Stimulated activated CD4-positive, alpha-beta T cell treated with anti-CD3 and anti-CD28 coated beads, TNF-alpha, amount 100 ng/mL, for 4 hours (primary cell): ENCODE data around the gene KIF26A.

ENCODE experiments used
- DNase-seq, 3 experiments: peaks; one replicate each; pipeline ENCODE4 v3.0.0-alpha.2; 2020; ENCODE audit warnings: low read depth in 3 of 3

The KIF26A gene

DNA sequence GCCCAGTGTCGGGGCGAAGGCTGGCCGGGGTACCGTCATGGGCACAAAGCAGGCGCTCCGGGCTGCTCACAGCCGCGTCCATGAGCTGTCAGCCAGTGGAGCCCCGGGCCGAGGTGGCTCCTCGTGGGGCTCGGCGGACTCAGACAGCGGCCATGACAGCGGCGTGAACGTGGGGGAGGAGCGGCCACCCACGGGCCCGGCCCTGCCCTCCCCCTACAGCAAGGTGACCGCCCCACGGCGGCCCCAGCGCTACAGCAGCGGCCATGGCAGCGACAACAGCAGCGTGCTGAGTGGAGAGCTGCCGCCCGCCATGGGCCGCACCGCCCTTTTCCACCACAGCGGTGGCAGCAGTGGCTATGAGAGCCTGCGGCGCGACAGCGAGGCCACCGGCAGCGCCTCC lies 39.0 kb downstream of the KIF26A start:
- no peak for DNase-seq

DNA sequence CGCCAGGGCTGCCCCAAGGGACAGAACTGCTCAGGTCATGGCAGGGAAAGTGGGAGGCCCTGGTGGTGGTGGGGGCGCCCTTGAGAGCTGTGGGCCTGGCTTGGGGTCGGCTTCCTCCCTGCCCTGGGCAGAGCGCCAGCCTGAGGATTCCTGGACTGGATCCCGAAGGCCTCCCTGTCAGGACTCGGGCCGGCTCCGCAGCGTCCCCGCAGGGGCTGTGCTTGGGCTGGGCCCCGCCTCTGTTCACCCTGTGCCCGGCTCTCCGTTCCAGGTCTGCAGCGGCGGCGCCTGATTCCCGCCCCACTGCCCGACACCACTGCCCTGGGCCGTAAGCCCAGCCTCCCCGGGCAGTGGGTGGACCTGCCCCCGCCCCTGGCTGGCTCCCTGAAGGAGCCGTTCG lies 39.9 kb downstream of the KIF26A start:
- DNase-seq, result no peak

DNA sequence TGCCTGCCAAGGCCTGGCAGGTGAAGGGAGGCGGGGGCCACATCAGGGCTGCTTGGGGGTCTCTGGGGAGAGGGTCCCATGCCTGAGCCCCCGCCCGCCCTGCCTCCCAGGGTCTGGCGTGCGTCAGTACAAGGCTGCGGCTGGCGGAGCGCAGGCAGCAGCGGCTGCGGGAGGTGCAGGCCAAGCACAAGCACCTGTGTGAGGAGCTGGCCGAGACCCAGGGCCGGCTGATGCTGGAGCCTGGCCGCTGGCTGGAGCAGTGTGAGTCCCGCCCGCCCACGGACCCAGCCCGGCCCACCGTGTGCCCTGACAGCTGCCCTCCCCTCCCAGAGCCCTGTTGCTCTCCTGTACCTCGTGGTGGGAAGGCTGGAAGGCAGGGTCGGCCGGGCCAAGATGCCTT lies 40.7 kb downstream of the KIF26A start:
- DNase-seq, result no peak

DNA sequence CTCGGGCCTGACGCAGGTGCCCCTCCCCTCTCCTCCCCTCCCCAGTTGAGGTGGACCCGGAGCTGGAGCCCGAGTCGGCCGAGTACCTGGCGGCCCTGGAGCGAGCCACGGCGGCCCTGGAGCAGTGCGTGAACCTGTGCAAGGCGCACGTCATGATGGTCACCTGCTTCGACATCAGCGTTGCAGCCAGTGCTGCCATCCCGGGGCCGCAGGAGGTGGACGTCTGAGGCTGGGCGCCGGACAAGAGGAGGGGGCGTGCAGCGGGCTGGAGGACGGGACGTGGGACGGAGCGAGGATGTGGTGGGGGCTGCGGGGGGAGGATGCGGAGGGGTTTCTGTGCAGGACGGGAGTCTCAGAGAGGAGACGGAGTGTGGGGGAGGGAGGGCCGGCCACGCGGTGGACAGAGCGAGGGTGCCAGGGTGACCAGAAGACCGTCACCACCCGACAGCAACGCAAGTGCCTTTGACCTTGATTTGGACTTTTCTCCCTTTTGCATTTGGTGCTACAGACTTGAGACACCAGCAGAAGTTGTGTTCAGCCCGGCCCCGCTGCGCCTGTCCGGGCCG lies 41.3 kb downstream of the KIF26A start:
- no peak for DNase-seq

DNA sequence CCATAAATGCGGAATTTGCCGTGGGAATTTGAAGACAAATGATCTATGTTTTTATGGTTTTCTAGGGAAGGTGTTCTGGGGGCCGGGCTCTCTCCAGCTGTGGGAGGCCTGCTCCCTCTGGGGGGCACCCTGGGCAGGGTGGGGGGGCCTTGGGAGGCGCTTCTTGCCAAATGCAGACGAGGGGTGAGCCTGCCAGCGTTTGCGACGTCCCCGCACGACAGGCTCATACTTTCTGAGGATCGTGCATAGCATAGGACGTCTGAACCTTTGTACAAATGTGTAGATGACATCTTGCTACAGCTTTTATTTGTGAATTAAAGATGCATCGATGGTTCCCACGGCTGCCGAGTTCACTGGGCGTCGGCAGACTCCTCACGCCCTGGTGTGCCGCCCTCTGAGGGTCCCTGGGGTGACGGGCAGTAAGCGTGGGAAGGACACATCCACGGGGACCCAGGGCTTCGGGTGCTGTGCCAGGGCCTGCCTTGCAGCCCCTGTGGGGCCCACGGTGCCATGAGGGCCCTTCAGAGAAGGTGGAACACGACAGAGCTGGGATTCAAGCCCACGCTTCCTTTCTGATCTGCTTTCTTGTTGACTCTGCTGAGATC lies 42.3 kb downstream of the KIF26A start:
- DNase-seq, result no peak

DNA sequence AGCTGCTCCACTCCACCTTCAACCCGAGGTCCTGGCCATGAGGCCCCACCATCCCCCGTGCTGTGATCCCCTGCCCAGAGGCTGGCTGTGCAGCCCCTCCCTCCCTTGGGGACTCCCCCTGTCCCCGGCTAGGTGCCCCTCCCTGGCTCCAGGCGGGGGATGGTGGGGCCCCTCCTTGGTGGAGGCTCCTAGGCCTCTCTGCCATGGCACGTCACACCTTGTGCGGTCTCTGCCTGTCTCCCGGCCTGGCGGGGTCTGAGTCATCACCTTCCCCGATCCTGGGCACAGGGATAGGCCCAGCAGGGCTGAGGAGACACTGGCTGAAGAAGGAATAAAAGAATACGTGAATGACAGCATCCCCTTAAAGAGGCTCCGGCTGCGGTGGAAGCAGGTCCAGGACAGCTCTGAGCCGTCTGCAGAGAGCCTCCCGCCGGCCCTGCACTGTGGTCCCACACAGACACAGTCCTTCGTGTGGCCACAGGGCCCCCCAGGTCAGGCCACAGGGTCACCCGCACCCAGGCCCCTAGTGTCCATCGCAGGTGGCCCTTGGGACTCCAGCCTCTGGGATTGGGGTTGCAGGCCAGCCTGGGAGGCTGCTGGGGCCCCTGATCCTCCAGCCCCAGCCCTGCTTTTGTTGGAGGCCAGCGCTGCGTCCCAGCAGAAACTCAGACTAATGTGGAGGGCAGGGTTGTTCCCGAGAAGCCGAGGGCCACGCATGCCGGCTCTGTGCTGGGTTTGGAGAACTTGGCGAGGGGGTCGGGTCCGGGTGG lies 43.6 kb downstream of the KIF26A start:
- no peak for DNase-seq

DNA sequence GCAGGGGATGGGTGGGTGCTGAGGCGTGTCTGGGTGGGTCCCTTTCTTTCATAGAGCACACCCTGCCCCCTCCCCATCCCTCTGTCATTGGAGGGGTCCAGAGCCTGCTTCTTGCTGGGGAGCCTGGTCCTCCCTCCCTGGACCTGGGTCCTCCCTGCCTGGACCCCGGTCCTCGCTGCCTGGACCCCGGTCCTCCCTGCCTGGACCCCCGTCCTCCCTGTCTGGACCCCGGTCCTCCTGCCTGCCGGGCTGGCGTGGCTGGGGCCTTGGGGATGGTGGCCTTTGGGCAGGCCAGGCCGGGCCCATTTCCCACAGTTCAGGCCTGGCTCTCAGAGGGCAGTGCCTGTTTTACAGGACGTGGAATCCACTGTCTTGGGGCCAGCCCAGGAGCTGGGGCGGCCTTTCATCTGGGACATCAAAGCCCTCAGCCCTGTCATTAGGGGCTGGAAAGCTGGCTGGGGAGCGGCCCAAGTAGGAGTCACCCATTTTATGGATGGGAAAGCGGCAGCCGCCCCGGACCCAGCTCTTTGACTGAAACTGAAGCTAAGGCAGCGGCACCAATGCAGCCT lies 44.6 kb downstream of the KIF26A start:
- DNase-seq, result no peak

DNA sequence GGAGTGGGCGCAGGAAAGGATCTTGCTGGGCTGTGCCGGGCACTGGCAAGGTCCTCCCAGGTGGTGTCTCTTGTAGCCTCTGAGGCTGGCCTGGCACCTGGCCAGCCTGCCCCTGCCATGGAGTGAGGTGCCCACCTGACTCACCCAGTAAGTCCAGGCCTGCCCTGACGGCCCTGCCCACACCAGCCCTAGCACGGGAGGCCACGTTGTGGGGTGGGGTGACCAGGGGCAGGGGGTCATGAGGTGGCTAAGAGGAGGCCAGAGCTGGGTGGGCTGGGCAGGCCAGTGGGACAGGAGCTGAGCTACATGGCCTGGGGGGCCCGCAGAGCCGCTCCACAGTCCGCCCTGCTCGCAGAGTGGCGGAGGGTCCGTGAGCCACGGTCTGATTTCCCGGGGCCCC lies 45.4 kb downstream of the KIF26A start:
- DNase-seq, result no peak

DNA sequence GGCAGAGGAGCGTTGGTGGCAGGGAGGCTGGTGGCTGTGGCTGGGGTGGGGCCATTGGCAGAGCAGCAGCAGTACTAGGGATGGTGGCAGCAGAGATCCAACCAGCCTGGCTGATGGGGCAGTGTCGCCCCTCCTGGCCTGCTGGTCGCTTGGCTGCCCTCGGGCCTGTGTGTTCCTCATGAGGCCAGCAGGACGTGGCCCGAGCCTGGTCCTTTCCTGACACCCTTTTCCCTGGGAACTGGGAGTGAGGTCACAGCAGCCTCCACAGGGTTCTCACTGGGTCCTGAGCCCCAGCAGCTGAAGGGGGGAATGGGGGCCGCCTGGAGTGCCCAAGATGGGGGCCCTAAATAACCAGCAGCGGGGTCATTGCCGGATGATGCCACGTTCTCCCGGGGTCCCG lies 46.1 kb downstream of the KIF26A start:
- no peak for DNase-seq

DNA sequence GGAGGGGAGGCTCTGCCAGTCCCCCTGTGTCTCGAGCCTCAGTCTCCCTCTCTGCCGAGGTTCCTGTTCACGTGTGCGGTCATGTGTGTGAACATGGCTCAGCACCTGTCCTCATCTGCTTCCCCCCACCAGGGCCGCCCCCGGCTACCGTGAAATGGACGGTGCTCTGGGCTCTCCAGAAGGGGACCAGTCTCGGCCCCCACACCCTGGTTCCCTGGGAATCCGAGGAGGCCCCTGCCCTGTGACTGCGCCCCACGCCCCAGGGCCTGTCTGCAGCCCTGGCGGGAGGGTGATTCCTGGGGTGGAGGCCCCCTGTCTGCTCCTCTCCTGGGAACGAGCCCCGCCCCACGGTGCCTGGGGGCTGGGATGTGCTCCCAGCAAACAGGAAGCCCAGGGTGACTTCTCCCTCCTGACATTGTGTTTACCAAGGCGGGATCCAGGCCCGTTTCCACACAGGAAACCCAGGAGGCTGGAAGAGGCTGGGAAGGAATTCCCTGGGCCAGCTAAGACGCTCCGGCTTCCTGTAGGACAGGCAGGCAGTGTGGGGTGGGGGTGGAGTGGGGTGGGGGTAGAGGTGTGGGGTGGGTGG lies 46.6 kb downstream of the KIF26A start:
- DNase-seq, result no peak

DNA sequence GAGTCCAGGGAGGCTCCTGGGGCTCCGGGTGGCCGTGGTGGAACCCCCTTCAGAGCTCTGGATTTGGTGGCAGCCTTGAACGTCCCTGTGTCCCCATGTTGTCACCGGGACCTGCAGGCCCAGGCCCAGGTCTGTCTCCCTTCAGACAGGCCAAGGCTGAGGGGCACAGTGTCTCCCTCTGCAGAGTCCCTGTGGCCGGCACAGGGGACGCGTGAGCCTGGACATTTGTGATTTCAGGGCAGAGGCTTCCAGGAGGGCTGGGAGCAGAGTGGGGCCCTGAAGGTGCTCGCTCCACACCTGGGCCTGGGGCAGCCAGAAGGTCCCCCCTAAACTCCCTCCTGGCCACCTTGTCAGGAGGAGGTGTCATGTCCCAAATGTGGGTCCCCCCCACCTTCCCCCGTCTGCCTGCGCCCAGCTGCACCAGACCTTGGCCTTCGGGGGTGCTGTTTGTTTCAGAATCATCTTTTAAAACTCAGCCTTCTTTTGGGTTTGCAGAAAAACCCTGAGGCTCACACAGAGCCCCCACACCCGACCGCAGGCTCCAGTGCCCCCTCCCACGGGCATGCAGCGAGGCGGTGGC lies 47.6 kb downstream of the KIF26A start:
- no peak for DNase-seq

DNA sequence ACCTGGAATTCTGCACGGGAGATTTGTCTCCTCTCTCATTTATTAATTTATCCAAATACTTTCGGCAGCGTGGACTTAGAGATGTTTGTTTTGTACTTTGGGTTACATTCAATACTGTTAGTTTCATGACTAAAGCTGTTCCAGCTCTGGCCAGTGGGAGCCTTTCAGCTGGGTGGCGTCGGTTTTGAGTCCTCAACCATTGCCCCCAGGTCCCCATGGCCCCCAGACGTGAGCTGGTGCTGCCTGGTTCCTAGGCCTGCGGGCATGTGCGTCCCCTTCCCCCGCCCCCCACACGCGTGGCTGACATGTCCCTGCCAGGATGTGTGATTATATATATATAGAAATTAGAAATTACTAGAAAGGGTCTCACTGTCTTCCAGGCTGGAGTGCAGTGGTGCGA lies 48.2 kb downstream of the KIF26A start:
- no peak for DNase-seq

DNA sequence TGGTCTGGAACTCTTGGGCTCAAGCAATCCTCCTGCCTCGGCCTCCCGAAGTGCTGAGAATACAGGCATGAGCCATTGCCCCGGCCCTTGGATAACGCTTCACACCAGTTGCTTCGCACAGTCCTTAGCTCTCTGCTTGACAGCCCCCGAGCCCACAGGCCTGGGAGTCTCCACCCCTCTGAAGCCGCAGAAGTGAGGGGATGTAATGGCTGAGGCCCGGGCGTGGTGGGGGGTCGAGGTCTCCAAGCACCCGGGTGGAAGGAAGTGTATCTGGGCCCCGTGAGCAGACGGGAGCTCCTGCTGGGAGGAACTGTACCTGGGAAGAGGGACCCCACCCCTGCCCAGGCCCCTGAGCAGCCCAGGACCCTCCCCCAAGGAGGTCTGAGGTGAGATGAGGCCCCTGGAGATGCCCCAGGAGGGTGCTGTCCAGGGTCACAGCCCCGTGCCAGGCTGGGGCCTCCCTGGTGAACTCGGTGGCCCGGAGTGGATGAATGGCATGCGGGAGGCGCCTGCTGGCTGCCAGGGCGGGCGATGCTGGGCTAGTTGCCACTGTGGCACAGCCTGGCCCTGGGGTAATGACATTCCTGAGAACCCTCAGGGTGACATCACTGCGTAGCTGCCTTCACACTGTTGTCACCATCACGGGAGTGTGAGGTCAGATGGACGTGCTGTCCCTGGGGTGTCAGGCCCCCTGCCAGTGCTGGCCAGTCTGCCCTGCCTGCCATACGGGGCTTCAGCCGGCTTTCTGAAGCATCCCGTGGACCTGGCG lies 48.9 kb downstream of the KIF26A start:
- no peak for DNase-seq

DNA sequence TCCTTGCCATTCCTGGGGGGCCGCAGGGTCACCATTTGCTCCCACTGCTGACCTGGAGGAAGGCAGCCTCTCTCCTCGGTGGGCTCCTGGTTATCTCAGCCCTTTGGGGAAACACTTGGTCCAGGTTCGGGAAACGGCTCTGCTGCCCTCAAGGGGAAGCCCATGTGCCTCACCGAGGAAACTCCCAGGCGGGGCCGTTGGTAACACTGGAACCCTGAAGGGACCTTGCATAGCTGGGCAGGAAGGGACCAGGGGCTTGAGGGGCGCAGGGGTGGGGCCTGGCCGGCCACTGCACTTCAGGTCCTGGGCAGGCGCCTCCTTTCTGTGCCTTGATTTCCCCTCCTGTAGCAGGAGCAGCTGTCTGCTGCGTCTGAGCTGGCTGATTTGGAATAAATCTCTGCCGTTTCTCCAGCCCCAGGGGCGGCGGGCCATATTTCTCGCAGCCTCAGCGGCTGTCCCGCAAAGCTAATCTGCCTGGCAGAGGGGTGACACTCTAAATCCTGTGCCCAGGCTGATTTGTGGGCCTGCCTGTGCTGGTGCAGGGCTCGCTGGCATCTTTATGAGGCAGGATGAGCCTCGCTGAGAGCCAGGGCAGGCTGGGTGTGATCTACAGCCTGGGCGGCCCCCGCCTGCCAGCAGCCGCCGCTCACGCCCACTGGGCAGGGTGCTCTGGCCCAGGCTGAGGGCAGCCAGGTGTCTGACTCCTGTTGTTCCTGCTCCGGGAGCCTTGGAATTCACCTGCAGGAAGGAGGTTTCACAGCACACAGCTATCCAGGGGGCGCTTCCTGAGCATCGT lies 49.7 kb downstream of the KIF26A start:
- no peak for DNase-seq

DNA sequence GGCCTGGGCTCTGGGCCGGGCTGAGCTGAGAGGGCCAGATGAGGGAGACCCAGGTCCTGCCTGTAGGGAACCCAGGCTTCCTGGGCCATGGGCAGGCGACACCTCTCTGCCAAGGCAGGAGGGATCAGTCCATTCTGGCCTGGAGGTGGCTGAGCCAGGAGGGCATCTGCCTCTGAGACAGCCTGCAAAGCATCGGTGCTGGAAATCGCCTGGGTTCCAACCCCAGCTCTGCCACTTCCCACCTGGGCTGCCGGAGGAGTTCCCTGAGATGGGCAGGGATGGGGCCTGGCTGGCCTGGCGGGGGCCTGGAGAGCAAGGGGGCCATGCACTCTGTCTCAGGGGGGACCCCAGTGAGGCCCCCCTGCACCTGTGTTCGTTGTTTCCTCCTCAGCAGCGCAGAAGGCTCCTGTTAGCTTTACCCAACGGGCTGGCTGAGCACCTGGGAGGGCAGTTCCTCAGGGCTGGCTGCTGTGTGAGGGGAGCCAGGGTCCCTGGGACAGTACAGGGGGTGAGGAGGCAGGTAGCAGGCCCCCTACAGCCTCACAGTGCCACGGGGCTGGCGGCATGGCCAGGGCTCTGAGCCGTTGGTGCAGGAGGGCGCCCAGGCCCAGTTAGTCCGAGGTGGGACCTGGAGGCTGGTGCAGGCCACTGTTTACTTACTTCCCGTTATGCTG lies 50.5 kb downstream of the KIF26A start:
- DNase-seq, result no peak

DNA sequence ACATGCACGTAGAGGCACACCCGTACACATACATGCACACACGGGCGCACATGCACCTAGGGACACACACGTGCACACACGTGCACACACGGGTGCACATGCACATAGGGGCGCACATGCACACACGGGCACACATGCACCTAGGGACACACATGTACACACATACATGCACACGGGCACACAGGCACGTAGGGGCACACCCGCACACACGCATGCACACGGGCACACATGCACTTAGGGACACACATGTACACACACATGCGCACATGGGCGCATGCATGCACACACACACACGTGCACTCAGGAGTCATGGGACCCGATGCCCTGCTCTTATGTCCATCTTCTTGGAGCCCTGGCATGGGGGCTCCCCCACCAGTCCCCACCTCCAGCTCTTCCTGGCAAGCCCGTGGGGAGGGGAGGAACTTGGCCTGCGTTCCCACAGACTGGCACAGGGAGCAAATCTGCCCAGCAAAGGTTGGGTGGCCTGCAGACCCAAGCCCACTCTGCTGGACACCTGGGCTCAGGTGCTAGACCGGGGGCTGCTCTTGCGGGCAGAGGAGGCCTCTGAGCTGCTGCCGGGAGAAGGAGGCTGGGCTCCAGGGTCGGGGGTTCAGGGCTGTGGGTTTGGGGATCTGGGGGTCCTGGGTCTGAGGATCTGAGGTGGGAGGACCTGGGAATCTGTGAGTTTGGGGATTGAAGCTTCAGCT lies 51.4 kb downstream of the KIF26A start:
- DNase-seq, result no peak

DNA sequence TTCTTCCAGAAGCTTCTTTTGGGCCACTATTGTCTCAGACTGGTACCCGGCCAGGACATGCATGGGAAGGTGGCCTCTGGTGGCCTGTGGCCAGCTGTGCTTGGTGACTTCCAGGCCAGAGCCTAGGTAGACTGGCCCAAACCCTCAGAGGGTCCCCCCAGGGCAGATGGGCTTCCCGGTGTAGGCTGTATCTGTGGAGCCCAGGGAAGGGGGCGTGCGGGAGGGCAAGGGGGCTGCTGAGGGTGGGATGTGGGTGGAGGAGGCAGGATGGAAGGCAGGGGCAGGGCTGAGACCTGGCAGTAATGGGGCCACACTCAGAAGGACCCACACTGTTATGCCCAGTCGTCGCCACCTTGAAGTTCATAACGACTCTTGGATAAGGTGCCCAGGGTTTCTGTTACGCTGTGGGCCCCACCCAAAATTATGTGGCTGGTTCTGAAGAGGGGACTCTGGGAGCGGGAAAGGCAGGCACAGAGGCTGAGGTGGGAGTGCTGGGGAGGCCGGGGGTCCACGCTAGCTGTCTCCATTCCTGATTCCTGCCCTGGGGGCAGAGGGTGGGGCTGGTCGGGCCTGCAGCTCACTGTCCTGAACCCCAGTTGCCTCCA lies 52.1 kb downstream of the KIF26A start:
- no peak for DNase-seq

DNA sequence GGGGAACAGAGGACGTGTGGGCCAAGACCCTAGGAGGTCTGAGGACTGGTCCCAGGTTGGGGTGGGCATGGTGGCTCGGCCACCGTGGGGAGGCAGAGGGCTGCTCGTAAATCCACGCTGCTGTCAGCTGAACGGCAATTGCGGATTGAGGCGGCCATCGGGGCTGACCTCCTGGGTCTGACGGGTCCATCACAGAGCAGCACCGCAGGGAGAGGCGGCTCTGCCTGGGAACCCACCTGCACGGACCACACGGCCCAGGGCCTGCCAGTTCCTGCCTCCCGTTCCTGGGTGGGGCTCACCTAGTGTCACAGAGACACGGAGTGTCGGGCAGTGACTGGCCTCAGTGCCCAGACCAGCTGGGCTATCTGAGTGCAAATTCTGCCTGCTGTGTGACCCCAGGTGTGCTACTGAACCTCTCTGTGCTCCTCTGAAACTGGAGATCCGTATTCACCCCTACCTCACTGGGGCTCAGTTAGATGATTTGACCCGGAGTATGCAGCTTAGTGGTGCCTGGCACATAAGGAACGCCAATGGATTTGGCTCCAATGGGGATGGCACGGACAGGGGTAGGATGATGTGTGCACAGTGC lies 53.1 kb downstream of the KIF26A start:
- no peak for DNase-seq
